IPS-15b (cell line): Measurements from ENCODE around the gene HDGFL2.

ENCODE experiments used
- H3K27me3 ChIP-seq: one replicate; pipeline ENCODE4 v1.6.1; 2013; ENCODE audit warnings: low read length; ENCODE audit not compliant: control insufficient read depth, insufficient read depth
- H3K36me3 ChIP-seq: one replicate; pipeline ENCODE4 v1.6.1; 2013; ENCODE audit warnings: low read length; ENCODE audit not compliant: control insufficient read depth, insufficient read depth
- H3K4me1 ChIP-seq: one replicate; pipeline ENCODE4 v1.6.1; 2013; ENCODE audit warnings: mild to moderate bottlenecking, low read length; ENCODE audit not compliant: control insufficient read depth, insufficient read depth
- H3K4me3 ChIP-seq: one replicate; pipeline ENCODE4 v1.5.1; 2013; ENCODE audit warnings: low read depth, low read length
- H3K9ac ChIP-seq: one replicate; pipeline ENCODE4 v1.6.1; 2013; ENCODE audit warnings: low read depth, mild to moderate bottlenecking, low read length
- H3K9me3 ChIP-seq: one replicate; pipeline ENCODE4 v1.6.1; 2013; ENCODE audit warnings: mild to moderate bottlenecking, low read length; ENCODE audit not compliant: control insufficient read depth, insufficient read depth

HDGFL2 gene

GRCh38 chr19:4436231-4436630 lies 35.9 kb upstream of the HDGFL2 start:
- no peaks in the 10 kb centered on the region for H3K4me1 ChIP-seq
- no peak overlapping the region for H3K4me3 ChIP-seq
- no peak overlapping the region for H3K9ac ChIP-seq
- H3K36me3 ChIP-seq, result peaks cover 69% of the 10 kb centered on the region
- no peaks in the 10 kb centered on the region for H3K9me3 ChIP-seq
- H3K27me3 ChIP-seq, result no peaks in the 10 kb centered on the region

- no peaks in the 10 kb centered on the region for H3K27me3 ChIP-seq
- no peaks in the 10 kb centered on the region for H3K4me1 ChIP-seq
- H3K9me3 ChIP-seq, result no peaks in the 10 kb centered on the region
- H3K9ac ChIP-seq, result no peak overlapping the region
- H3K36me3 ChIP-seq, result peaks cover 62% of the 10 kb centered on the region
- H3K4me3 ChIP-seq, result no peak overlapping the region
Observed at GRCh38 chr19:4437103-4437502, 35.0 kb upstream of the HDGFL2 start.

- Histone ChIP-seq H3K27me3 (no peaks in the 10 kb centered on the region), H3K9ac (no peak overlapping the region), H3K4me3 (no peak overlapping the region), H3K4me1 (no peaks in the 10 kb centered on the region), H3K36me3 (peaks cover 57% of the 10 kb centered on the region), H3K9me3 (no peaks in the 10 kb centered on the region)
Observed at GRCh38 chr19:4439243-4439642, 32.9 kb upstream of the HDGFL2 start.

GRCh38 chr19:4441994-4442818 lies 29.9 kb upstream of the HDGFL2 start:
- Histone ChIP-seq H3K9me3 (no peaks in the 10 kb centered on the region), H3K4me3 (no peak overlapping the region), H3K36me3 (peaks cover 60% of the 10 kb centered on the region), H3K27me3 (no peaks in the 10 kb centered on the region), H3K9ac (no peak overlapping the region), H3K4me1 (no peaks in the 10 kb centered on the region)

- no peaks in the 10 kb centered on the region for H3K9me3 ChIP-seq
- H3K4me3 ChIP-seq, result no peak overlapping the region
- H3K36me3 ChIP-seq, result peaks cover 57% of the 10 kb centered on the region
Observed at GRCh38 chr19:4442819-4443146, 29.3 kb upstream of the HDGFL2 start.

GRCh38 chr19:4443188-4443587 lies 28.9 kb upstream of the HDGFL2 start:
- Histone ChIP-seq H3K4me3 (no peak overlapping the region), H3K4me1 (no peaks in the 10 kb centered on the region), H3K27me3 (no peaks in the 10 kb centered on the region), H3K36me3 (peaks cover 61% of the 10 kb centered on the region), H3K9ac (no peak overlapping the region), H3K9me3 (no peaks in the 10 kb centered on the region)

More at GRCh38 chr19:4442819-4443146, 29.3 kb upstream of the HDGFL2 start:
- H3K4me1 ChIP-seq, result no peaks in the 10 kb centered on the region
- H3K9ac ChIP-seq, result no peak overlapping the region
- no peaks in the 10 kb centered on the region for H3K27me3 ChIP-seq

- no peaks in the 10 kb centered on the region for H3K27me3 ChIP-seq
- peaks cover 65% of the 10 kb centered on the region for H3K36me3 ChIP-seq
- no peak overlapping the region for H3K4me3 ChIP-seq
- no peak overlapping the region for H3K9ac ChIP-seq
- no peaks in the 10 kb centered on the region for H3K4me1 ChIP-seq
- H3K9me3 ChIP-seq, result no peaks in the 10 kb centered on the region
Observed at GRCh38 chr19:4443966-4444764, 27.9 kb upstream of the HDGFL2 start.

GRCh38 chr19:4444765-4445741 lies 27.0 kb upstream of the HDGFL2 start:
- H3K4me3 ChIP-seq, result no peak overlapping the region
- peaks cover 60% of the 10 kb centered on the region for H3K36me3 ChIP-seq
- no peaks in the 10 kb centered on the region for H3K4me1 ChIP-seq
- H3K9me3 ChIP-seq, result no peaks in the 10 kb centered on the region
- no peak overlapping the region for H3K9ac ChIP-seq
- H3K27me3 ChIP-seq, result no peaks in the 10 kb centered on the region

- Histone ChIP-seq H3K9ac (no peak overlapping the region), H3K27me3 (no peaks in the 10 kb centered on the region), H3K36me3 (peaks cover 54% of the 10 kb centered on the region), H3K4me3 (no peak overlapping the region), H3K9me3 (no peaks in the 10 kb centered on the region), H3K4me1 (no peaks in the 10 kb centered on the region)
Observed at GRCh38 chr19:4445963-4446703, 26.0 kb upstream of the HDGFL2 start.

- Histone ChIP-seq H3K4me3 (no peak overlapping the region), H3K4me1 (no peaks in the 10 kb centered on the region), H3K27me3 (no peaks in the 10 kb centered on the region), H3K9ac (no peak overlapping the region), H3K36me3 (peaks cover 54% of the 10 kb centered on the region), H3K9me3 (no peaks in the 10 kb centered on the region)
Observed at GRCh38 chr19:4446704-4447200, 25.3 kb upstream of the HDGFL2 start.
